Gastrocnemius medialis (tissue), 4 donors: ENCODE data around the gene PLEKHG7. TPM values are rescaled to one million over a fixed set of nuclear protein-coding genes. Genes with fewer than 3 reads are reported as not detected.
"Not testable (repeated sequence)": the region's sequence is repeated elsewhere in the genome, so short reads cannot be mapped to it uniquely, and the experiment has no call there.

Experiments
- ATAC-seq, 2 donors: fragments of 150-250 bp; one replicate each; pipeline ENCODE4 v1.9.1; 2016
- DNase-seq, 2 donors: peaks; one replicate each; pipeline ENCODE4 v3.0.0-alpha.2; 2019
- H3K27ac ChIP-seq, 4 donors: fragments of 200-600 bp; sonication (generic); 1 replicate in 1 of 4; 2 replicates in 3 of 4; pipeline ENCODE4 v1.5.1; 2016 to 2018; ENCODE audit warnings: mild to moderate bottlenecking in 2 of 4, moderate library complexity in 1 of 4
- H3K27me3 ChIP-seq, 3 donors: fragments of 200-600 bp; sonication (generic) in 2 of 3; 1 replicate in 1 of 3; 2 replicates in 2 of 3; pipeline versions ENCODE4 v1.5.1 to v1.6.0; 2016 to 2019; ENCODE audit warnings: mild to moderate bottlenecking in 1 of 3, moderate library complexity in 1 of 3
- H3K36me3 ChIP-seq, 2 donors: fragments of 200-600 bp; sonication (generic) in 1 of 2; one replicate each; pipeline ENCODE4 v1.5.1; 2017 to 2018
- H3K4me1 ChIP-seq, 2 donors: fragments of 200-600 bp; sonication (generic) in 1 of 2; one replicate each; pipeline ENCODE4 v1.5.1; 2016 to 2017; ENCODE audit warnings: mild to moderate bottlenecking in 2 of 2
- H3K4me3 ChIP-seq, 4 donors: fragments of 200-600 bp; sonication (generic) in 3 of 4; 1 replicate in 1 of 4; 2 replicates in 3 of 4; pipeline ENCODE4 v1.5.1; 2016 to 2019; ENCODE audit warnings: mild to moderate bottlenecking in 2 of 4
- H3K9me3 ChIP-seq, 3 donors: fragments of 200-600 bp; sonication (generic) in 2 of 3; 1 replicate in 1 of 3; 2 replicates in 2 of 3; pipeline ENCODE4 v1.5.1; 2016 to 2019
- CTCF ChIP-seq, 5 experiments: fragments of 450-650 bp in 3 of 5; fragments of 200-600 bp in 2 of 5; sonication (generic) in 2 of 5; IDR thresholded peaks in 4 of 5; conservative IDR thresholded peaks in 1 of 5; 1 replicate in 4 of 5; 2 replicates in 1 of 5; pipeline ENCODE4 v1.5.1; 2016 to 2019; ENCODE audit warnings: antibody characterized with exemption in 5 of 5, mild to moderate bottlenecking in 3 of 5, moderate library complexity in 3 of 5
- POLR2A ChIP-seq, 2 donors: fragments of 450-650 bp; IDR thresholded peaks; one replicate each; pipeline ENCODE4 v1.6.1; 2017; ENCODE audit warnings: antibody characterized with exemption in 2 of 2, mild to moderate bottlenecking in 2 of 2, moderate library complexity in 2 of 2
- in situ Hi-C, 4 donors: fragments of 200-750 bp; cut with MboI; loops; one replicate each; pipeline versions ENCODE4 v1.15.0 to v1.8.0; 2017; ENCODE audit warnings: low sequenced_read_pairs in 4 of 4
- intact Hi-C: fragments of 100-400 bp; cut with DNase I; formaldehyde crosslinking; loops from one replicate; pipeline ENCODE4 v1.15.1; 2023; ENCODE audit warnings: low total_unique reads
- total RNA-seq, 4 donors: library from RNA; depleted of rRNA; stranded (reverse); fragments of >200 nt; gene quantifications; one replicate each; pipeline versions ENCODE4 v1.1.0 to v1.2.3, GENCODE V29; 2016

Gene PLEKHG7
- not detected for total RNA-seq

DNA sequence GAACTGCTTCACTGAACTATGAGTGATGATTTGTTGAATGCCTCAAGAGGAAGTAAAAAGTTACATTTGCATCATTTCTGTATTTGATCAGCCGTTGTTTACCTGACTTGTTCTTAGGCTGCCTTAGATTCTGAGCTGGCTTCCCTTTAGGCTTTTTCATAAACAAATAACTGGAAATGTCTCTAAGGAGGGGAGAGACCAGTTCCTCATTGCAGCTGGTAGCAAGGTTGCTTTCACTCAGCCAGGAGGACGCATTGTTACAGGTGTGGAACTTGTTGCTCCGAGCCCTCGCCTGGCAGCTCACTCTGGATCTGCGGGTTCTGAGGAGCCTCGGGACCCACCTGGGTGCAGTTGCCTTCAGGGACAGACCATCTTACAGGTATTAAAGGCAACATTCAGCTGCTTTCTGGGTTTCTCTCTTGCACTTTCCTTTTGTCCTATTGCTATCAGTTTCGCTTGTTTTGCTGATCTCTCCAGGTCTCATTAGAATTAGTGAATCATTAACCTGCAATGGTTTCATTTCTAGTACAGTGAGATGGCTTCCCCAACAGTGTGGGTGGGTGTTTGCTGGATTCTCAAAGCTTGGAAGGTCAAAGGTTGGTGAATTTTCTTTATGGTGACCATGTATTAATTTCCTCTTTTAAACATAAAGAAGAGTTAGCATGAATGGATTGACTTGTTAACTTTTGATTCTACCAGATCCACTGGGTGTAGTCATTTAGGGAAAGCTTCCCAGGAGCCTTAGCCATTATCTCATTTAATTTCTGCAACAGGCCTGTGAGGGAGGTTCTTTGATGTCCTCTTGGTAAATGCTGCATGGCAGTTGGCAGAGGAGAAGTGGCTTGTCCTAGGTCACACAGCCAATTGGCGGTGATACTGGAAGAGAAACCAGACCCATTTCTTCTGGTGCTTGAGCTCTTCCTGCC is at the start of gene PLEKHG7:
TSS of gene PLEKHG7 (plus strand) at position 236 of the 926 bp plus-strand sequence. CDS start 3,643 bp downstream, outside the sequence.
- no peaks in the 10 kb centered on the region for H3K36me3 ChIP-seq
- no peak within 1 kb of the TSS for H3K27ac ChIP-seq
- no peak within 1 kb of the TSS for H3K4me3 ChIP-seq
- H3K9me3 ChIP-seq: no peaks in the 10 kb centered on the region
- H3K27me3 ChIP-seq: no peaks in the 10 kb centered on the region
- intact Hi-C loops: no loop called here
- TF ChIP-seq POLR2A (IDR thresholded peaks at IDR 0.05) (no peak), CTCF (IDR thresholded peaks at IDR 0.05 in 4 of 5, conservative IDR thresholded peaks at IDR 0.05 in 1 of 5) (no peak)
- in situ Hi-C loops: no loop called here
- no peak for DNase-seq
- no peaks in the 10 kb centered on the region for H3K4me1 ChIP-seq
- no peak for ATAC-seq

- H3K4me1 ChIP-seq, intact Hi-C loops, H3K27me3 ChIP-seq, H3K36me3 ChIP-seq, H3K9me3 ChIP-seq, DNase-seq, H3K4me3 ChIP-seq, ATAC-seq, H3K27ac ChIP-seq: not testable (repeated sequence)
- in situ Hi-C loops: loop anchor here in 1 of 4 donors (25.0 kb wide), 1 partner anchor 1692 kb away; the partner anchor contains the start of gene CCER1
Observed at GRCh38 chr12:92654256-92654655, 48.5 kb upstream of the PLEKHG7 start.

- Histone ChIP-seq H3K36me3 (no peaks in the 10 kb centered on the region), H3K4me1 (peaks cover 0 to 3% of the 10 kb centered on the region in 2 donors), H3K27me3 (no peaks in the 10 kb centered on the region), H3K4me3 (no peak overlapping the region), H3K9me3 (no peaks in the 10 kb centered on the region), H3K27ac (no peak overlapping the region)
- in situ Hi-C loops (loop anchor here in 1 of 4 donors (25.0 kb wide), 1 partner anchor 1693 kb away; the partner anchor contains the start of gene CCER1), intact Hi-C loops (no loop called here)
- ATAC-seq (no peak), DNase-seq (peak in 1 of 2 donors; percentile 11)
- TF ChIP-seq CTCF (IDR thresholded peaks at IDR 0.05 in 4 of 5, conservative IDR thresholded peaks at IDR 0.05 in 1 of 5) (no peak), POLR2A (IDR thresholded peaks at IDR 0.05) (no peak)
Observed at GRCh38 chr12:92654929-92655328, 47.9 kb upstream of the PLEKHG7 start.

DNA sequence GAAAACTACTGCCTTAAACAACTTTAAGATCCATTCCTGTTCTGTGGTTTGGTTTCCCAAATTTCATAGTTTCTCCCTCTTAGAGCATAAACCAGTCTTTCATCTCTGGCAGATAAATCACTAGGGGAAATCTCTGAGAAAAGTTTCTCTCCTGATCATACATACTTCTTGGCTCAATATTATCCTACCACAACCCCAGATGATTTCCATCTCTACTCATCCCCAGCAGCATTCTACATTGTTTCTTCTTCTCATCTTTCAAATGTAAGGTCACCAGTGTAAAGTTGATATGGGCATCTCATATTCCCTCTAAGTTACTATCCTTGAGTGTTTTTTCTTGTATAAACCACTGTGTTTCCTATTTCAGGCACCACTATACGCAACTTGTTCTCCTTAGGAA is 45.9 kb upstream of the PLEKHG7 start:
- no peak for TF ChIP-seq POLR2A (IDR thresholded peaks at IDR 0.05)
- TF ChIP-seq CTCF (IDR thresholded peaks at IDR 0.05 in 4 of 5, conservative IDR thresholded peaks at IDR 0.05 in 1 of 5): no peak
- Histone ChIP-seq H3K9me3 (no peaks in the 10 kb centered on the region), H3K27ac (no peak overlapping the region), H3K27me3 (no peaks in the 10 kb centered on the region), H3K36me3 (no peaks in the 10 kb centered on the region), H3K4me1 (peaks cover 0 to 3% of the 10 kb centered on the region in 2 donors), H3K4me3 (no peak overlapping the region)
- intact Hi-C loops: no loop called here
- DNase-seq (no peak), ATAC-seq (no peak)
- in situ Hi-C loops: loop anchor here in 1 of 4 donors (25.0 kb wide), 1 partner anchor 1695 kb away; the partner anchor contains the start of gene CCER1

DNA sequence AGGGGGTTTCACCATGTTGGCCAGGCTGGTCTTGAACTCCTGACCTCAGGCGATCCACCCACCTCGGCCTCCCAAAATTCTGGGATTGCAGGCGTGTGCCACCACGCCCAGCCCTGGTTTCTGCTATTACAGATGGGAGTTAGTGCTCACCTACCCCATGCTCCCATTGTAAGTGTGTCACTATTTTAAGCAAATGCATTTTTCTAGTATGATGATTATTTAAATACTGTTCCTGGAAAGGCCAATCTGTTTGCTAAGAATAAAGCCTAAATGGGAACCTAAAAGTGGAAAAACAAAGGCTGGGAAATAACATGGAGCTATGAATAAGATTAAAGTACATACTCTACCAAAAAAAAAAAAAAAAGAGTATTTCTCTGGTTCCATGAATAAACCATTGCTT is 45.0 kb upstream of the PLEKHG7 start:
- Histone ChIP-seq H3K36me3 (no peaks in the 10 kb centered on the region), H3K4me1 (peaks cover 0 to 3% of the 10 kb centered on the region in 2 donors), H3K27me3 (no peaks in the 10 kb centered on the region), H3K4me3 (no peak overlapping the region), H3K27ac (no peak overlapping the region), H3K9me3 (no peaks in the 10 kb centered on the region)
- DNase-seq (no peak), ATAC-seq (no peak)
- intact Hi-C loops: no loop called here
- in situ Hi-C loops: loop anchor here in 1 of 4 donors (25.0 kb wide), 1 partner anchor 1695 kb away; the partner anchor contains the start of gene CCER1
- TF ChIP-seq POLR2A (IDR thresholded peaks at IDR 0.05): no peak
- TF ChIP-seq CTCF (IDR thresholded peaks at IDR 0.05 in 4 of 5, conservative IDR thresholded peaks at IDR 0.05 in 1 of 5): no peak
